HAP-1 (cell line): Measurements from ENCODE around the gene SEMA7A.

Source experiments
- DNase-seq, 2 experiments: peaks; one replicate each; pipeline ENCODE4 v3.0.0-alpha.2; 2016 to 2020; ENCODE audit warnings: low spot score in 2 of 2
- H3K27me3 ChIP-seq: fragments of 250-450 bp; sonication (Bioruptor Pico); 2 replicates; pipeline ENCODE4 v1.5.1; 2020; ENCODE audit warnings: low read depth, mild to moderate bottlenecking, moderate library complexity
- H3K36me3 ChIP-seq: fragments of 250-450 bp; sonication (Bioruptor Pico); replicated peaks from 2 replicates; pipeline ENCODE4 v1.5.1; 2020; ENCODE audit warnings: mild to moderate bottlenecking
- H3K4me1 ChIP-seq: fragments of 250-450 bp; sonication (Bioruptor Pico); 2 replicates; pipeline ENCODE4 v1.5.1; 2020; ENCODE audit warnings: mild to moderate bottlenecking
- H3K4me3 ChIP-seq: fragments of 250-450 bp; sonication (Bioruptor Pico); 2 replicates; pipeline ENCODE4 v1.5.1; 2020; ENCODE audit warnings: mild to moderate bottlenecking, moderate library complexity
- H3K9me3 ChIP-seq: fragments of 250-450 bp; sonication (Bioruptor Pico); 2 replicates; pipeline ENCODE4 v1.5.1; 2020; ENCODE audit warnings: mild to moderate bottlenecking, moderate library complexity
- in situ Hi-C: fragments of 300-500 bp; cut with MboI; formaldehyde crosslinking; loops from 3 replicates; pipeline ENCODE4 v1.14.3; 2020; ENCODE audit warnings: low sequenced_read_pairs, inconsistent platforms, mixed read lengths

Gene SEMA7A

DNA sequence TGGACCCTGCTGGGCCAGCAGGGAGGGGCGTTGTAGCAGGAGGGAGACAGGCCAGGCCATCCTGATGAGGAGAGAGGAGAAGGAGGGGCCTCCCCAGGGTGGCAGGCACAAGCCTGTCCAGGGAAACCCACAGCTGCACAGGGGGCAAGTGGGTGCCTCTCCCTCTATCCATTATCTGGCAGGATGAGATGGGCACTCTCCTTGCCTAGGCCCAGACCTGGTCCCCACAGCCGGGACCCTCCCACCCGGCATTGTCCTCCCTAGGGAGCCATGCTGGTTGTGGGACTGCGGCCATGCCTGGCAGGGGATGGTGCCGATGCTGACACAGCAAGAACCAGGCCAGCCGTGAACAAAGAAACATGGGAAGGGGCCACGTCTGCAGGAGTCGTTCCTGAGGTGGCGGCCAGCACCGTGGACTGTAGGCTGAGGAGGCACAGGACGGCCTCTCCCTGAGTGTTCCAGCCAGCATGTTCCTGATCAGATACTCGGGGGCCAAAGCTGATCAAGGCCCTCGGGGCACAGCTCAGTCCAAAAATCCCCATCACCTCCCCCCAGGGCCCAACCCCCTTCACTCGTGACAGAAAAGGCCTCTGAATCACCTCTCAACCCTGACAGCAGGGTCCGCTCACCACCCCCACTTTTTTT is 47.1 kb downstream of the SEMA7A start:
- Histone ChIP-seq H3K9me3 (no peaks in the 10 kb centered on the region), H3K27me3 (no peaks in the 10 kb centered on the region), H3K4me1 (no peaks in the 10 kb centered on the region; the same call in 1 of the 2 replicates), H3K36me3 (no peaks in the 10 kb centered on the region), H3K4me3 (no peak overlapping the region)
- in situ Hi-C loops, result loop anchor here (10.0 kb wide), 1 partner anchor 98 kb away; no protein-coding TSS in a partner anchor
- DNase-seq, result no peak

DNA sequence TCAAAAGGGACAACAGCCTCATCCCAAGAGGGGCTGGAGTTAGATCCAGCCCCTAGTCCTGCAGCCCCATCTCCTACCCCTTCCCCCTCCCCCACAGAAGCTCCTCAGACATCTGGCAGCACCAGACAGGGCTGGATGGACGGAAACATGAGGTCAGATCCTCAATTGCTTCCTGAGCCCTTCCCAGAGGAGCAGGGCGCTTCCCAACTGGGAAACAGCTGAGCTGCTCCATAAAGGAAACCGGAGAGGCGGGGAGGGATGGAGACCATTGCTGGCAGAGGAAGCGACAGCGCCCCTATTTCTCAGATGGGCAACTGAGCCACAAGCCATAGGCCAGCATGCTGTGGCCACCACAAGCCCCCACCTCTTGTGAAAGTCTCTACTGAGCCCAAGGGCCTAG is 48.0 kb downstream of the SEMA7A start:
- in situ Hi-C loops, result loop anchor here (10.0 kb wide), 1 partner anchor 99 kb away; no protein-coding TSS in a partner anchor
- H3K4me3 ChIP-seq, result no peak overlapping the region
- H3K4me1 ChIP-seq, result no peaks in the 10 kb centered on the region; the same call in 1 of the 2 replicates
- H3K9me3 ChIP-seq, result no peaks in the 10 kb centered on the region
- no peaks in the 10 kb centered on the region for H3K27me3 ChIP-seq
- no peak for DNase-seq
- H3K36me3 ChIP-seq, result no peaks in the 10 kb centered on the region

DNA sequence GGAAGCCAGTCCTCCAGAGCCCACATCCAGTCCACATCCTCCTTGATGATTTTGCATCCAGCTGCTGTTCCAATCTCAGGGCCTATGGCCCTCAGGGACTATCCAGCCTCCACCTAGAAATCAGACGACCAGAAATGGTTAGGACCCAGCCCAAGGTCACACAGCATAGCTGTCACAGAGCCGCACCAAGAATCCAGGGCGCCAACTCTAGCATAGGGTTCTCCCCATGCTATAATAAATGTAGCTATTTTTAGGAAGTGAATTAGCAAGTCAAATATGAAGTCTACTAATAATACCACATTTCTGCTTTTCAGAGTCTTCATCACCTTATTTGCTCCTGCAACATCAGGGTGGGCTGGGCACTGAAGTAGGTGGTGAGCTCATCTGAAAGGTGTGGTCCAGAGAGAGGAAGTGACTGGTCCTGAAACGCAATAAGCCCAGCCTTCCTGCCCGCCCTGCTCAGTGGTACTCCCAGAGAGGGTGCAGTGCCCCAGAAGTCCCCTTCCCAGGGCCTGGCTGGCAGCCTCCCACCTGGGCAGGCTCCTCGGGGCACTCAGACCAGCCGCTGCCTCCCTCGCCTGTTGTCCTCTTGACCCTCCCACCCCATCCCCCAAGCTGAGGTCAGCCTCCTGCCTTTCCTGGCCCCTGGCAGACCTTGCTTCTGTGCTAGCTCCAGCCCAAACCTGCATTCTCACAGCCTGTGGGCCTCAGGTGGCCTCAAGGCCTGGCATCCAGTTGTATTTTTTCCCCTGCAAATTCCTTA is 48.7 kb downstream of the SEMA7A start:
- Histone ChIP-seq H3K4me1 (no peaks in the 10 kb centered on the region; the same call in 1 of the 2 replicates), H3K9me3 (no peaks in the 10 kb centered on the region), H3K36me3 (no peaks in the 10 kb centered on the region), H3K27me3 (no peaks in the 10 kb centered on the region), H3K4me3 (no peak overlapping the region)
- no peak for DNase-seq
- in situ Hi-C loops, result loop anchor here (5.0 to 10.0 kb wide), 2 partner anchors 57 to 100 kb away; no protein-coding TSS in a partner anchor

DNA sequence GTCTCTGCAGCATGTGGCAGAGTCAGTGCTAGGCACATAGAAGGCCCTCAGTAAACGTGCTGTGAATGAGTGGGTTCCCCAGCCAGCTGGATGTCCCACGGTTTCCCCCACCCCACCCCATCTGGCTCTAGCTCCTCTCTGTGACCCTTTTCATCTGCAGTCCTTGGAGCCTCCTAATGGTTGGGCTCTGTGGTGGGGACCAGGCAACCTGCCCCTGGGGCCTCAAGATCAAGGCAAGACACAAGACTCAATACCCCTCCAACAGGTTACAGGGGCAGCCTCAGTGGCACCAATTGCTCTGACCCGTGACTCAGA is 49.2 kb downstream of the SEMA7A start:
- H3K9me3 ChIP-seq, result no peaks in the 10 kb centered on the region
- no peak overlapping the region for H3K4me3 ChIP-seq
- in situ Hi-C loops, result loop anchor here (5.0 to 10.0 kb wide), 2 partner anchors 58 to 100 kb away; no protein-coding TSS in a partner anchor
- H3K36me3 ChIP-seq, result no peaks in the 10 kb centered on the region
- no peaks in the 10 kb centered on the region for H3K27me3 ChIP-seq
- H3K4me1 ChIP-seq, result no peaks in the 10 kb centered on the region; the same call in 1 of the 2 replicates
- no peak for DNase-seq

DNA sequence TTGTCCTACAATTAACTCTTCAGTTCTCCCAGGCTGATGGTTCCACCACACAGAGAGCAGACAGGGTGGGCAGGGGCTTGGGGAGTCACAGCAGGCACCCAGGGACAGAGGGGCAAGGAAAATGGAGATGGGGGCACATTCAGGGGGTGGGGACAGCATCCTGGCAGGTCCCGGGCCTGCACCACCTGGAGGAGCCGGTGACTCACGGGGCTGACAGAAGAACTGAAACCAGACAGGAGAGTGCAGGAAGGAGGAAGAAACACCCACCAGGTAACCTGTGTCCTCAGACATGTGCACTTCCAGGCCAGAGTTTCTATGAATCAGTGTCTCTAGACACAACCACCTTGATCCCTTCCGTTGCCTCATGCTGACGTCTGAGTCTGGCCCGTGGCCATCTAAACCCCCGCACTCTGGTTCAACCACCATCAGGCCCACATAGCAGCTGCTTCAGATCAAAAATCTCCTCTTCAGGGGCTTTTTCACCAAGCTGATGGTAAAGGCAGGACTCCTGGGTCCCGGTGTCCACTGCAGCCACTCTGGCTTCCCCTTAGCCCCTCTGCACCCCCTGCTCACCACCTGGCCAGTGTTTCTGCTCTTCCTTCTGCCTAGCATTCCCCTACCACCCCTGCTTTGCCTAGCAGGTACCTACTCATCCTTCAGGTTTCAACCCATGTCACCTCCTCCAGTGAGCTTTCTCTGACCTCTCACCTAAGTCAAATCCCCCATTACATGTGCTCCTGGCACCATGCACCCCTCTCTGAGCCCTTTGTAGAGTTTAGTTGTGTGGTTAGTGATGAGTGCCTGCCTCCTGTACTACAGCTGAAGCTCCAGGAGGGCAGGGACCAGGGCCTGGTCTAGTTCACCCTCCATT is 49.8 kb downstream of the SEMA7A start:
- Histone ChIP-seq H3K4me3 (no peak overlapping the region), H3K9me3 (no peaks in the 10 kb centered on the region), H3K4me1 (no peaks in the 10 kb centered on the region; the same call in 1 of the 2 replicates), H3K27me3 (no peaks in the 10 kb centered on the region), H3K36me3 (no peaks in the 10 kb centered on the region)
- no peak for DNase-seq
- in situ Hi-C loops, result loop anchor here (5.0 to 10.0 kb wide), 2 partner anchors 58 to 101 kb away; no protein-coding TSS in a partner anchor

DNA sequence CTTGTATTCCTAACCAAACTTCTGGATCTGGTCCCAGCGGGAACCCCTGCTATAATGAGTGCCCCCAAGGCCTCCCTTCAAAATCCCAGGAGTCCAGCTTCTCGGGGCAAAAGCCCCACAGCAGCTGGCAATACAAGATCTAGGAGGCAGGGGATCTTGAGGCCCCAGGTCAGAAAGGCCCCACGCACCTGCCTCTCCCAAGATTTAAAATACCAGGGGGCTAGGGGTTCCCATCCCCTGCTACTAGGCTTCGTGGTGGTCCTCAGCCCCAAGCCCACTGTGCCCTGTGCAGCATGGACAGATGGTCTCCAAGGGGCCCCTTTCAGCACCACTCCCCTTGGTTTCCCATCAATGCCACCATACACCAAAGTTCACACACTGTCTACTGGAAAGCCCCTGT is 50.5 kb downstream of the SEMA7A start:
- no peaks in the 10 kb centered on the region; the same call in 1 of the 2 replicates for H3K4me1 ChIP-seq
- H3K36me3 ChIP-seq, result no peaks in the 10 kb centered on the region
- H3K4me3 ChIP-seq, result no peak overlapping the region
- in situ Hi-C loops, result loop anchor here (5.0 to 10.0 kb wide), 2 partner anchors 59 to 102 kb away; no protein-coding TSS in a partner anchor
- no peak for DNase-seq
- H3K9me3 ChIP-seq, result no peaks in the 10 kb centered on the region
- no peaks in the 10 kb centered on the region for H3K27me3 ChIP-seq

DNA sequence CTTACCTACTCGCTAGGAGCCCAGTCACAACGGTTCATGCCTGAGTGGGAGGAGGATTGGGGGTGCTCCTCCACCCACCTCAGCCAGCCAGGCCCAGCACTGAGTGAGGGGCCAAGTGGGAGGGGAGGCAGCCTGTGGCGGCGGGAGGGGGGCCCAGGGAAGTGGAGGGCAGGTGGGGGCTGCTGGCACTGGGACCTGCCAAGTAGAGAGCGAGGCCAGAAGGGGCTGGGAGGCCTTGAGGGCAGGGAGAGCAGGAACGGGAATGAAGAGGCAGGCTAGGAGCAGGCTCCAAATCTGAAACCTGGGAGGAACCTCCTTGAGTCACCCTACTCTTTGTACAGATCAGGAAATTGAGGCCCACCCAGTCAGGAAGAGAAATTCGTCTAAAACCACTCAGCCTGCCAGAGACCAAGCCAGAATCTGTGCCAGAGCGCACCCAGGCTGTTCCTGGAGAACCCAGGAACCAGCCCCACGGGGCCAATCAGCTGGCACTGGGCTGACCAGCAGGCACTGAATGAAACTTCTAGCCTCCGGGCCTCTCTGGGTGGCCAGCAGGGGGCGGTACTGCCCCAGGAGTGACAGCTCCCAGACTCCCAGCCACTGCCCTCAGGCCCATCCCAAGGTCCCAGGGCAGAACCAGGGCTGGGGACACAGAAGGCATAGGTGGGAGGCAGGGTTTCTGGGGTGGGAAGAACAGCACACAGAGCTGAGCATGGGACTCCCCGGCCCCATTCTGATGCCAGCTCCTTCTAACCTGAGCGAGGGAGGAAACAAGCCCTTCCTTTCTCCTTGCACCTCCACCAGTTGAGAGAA is 51.5 kb downstream of the SEMA7A start:
- peak; percentile 87 to 98 for DNase-seq
- in situ Hi-C loops, result loop anchor here (5.0 to 10.0 kb wide), 2 partner anchors 60 to 103 kb away; no protein-coding TSS in a partner anchor
- H3K36me3 ChIP-seq, result no peaks in the 10 kb centered on the region
- H3K27me3 ChIP-seq, result no peaks in the 10 kb centered on the region
- no peaks in the 10 kb centered on the region for H3K9me3 ChIP-seq
- H3K4me3 ChIP-seq, result no peak overlapping the region
- H3K4me1 ChIP-seq, result no peaks in the 10 kb centered on the region; the same call in 1 of the 2 replicates

DNA sequence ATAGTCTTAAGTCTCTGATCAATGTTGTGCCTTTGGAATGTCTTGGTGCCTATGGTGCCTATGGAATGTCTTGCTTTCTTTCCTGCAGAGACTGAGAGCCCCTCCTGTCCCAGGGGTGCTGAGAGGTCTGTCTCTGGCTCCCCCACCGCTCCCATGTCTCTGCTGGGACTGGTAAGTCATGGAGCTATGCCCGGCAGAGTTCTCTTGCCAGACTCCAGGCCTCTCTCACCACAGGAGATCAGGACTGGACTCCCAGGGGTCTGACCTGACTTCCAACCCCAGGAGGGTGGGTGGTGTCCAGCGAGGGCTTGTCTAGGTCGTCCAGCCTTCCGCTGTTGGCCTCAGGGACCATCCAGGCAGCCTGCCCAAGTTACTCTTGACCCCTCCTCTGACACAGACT is 52.3 kb downstream of the SEMA7A start:
- H3K36me3 ChIP-seq, result no peaks in the 10 kb centered on the region
- H3K4me1 ChIP-seq, result no peaks in the 10 kb centered on the region; the same call in 1 of the 2 replicates
- in situ Hi-C loops, result loop anchor here (5.0 to 10.0 kb wide), 2 partner anchors 61 to 103 kb away; no protein-coding TSS in a partner anchor
- H3K27me3 ChIP-seq, result no peaks in the 10 kb centered on the region
- no peak for DNase-seq
- no peak overlapping the region for H3K4me3 ChIP-seq
- no peaks in the 10 kb centered on the region for H3K9me3 ChIP-seq

DNA sequence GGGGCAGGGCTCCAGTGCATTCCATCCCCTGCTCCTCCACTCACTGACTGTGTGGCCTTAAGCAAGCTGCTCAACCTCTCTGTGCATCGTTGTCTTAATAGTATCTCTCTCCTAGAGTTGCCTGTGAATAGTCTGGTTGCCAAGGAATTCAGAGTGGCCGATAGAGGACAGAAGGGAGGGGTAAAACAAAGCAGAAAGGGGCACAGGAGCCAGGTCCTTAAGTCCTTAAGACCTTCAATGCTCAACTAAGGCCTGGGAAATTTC is 52.6 kb downstream of the SEMA7A start:
- DNase-seq, result no peak
- Histone ChIP-seq H3K4me3 (no peak overlapping the region), H3K27me3 (no peaks in the 10 kb centered on the region), H3K9me3 (no peaks in the 10 kb centered on the region), H3K36me3 (no peaks in the 10 kb centered on the region), H3K4me1 (no peaks in the 10 kb centered on the region; the same call in 1 of the 2 replicates)
- in situ Hi-C loops, result loop anchor here (5.0 to 10.0 kb wide), 2 partner anchors 61 to 104 kb away; no protein-coding TSS in a partner anchor

DNA sequence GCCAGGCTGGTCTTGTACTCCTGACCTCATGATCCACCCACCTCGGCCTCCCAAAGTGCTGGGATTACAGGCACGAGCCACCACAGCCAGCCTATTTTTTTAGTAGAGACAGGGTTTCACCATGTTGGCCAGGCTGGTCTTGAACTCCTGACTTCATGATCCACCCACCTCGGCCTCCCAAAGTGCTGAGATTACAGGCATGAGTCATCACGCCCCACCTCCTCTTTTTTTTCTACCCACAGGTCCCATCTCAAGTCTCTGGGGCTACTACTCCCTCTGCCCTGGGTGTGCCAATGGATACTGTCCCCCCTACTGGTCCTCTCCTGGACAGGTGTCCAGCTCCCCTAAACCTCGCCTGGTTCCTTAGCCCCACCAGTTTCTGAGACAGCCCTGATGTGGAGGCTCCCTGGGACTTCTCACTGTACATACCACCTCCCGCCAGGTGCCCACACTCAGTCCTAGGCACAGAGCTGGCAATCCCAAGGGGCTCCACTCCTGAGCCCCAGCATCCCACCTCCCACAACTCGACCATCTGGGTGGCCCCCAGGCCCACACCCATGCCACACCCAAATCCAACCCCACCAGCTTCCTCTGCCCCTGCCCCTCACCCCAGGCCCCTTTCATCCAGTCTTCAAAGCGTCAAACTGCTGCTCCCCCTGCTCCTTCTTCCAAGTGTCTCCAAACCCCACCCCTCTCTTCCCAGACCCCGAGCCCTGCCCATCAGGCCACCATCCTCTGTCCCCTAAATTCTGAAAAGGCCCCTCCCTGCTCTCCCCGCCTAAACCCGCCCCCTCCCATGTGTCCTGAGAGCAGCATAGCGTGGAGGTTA is 53.2 kb downstream of the SEMA7A start:
- DNase-seq, result no peak
- Histone ChIP-seq H3K9me3 (no peaks in the 10 kb centered on the region), H3K36me3 (no peaks in the 10 kb centered on the region), H3K4me1 (no peaks in the 10 kb centered on the region; the same call in 1 of the 2 replicates), H3K4me3 (no peak overlapping the region), H3K27me3 (no peaks in the 10 kb centered on the region)
- in situ Hi-C loops, result loop anchor here (5.0 to 10.0 kb wide), 2 partner anchors 62 to 104 kb away; no protein-coding TSS in a partner anchor

DNA sequence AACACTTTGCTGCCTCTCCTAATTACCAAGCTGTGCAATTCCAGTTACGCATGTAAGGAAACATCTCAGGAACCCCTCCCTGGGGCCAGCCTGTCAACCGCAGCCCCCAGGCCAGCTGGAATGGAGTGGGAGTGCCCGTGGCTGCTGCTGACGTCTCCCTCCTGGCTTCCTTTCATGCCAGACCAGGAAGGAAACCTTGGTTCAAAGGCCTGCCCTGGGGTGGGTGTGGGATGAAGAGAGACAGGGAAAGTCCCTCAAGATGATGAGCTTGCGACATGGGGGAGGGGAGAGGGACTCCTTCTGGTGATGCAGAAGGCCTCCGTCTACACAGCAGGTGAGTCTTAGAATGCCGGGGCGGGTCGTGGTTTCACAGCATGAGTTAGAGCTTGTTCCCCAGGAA is 54.9 kb downstream of the SEMA7A start:
- peaks cover 10% of the 10 kb centered on the region for H3K4me1 ChIP-seq
- DNase-seq, result no peak
- no peaks in the 10 kb centered on the region for H3K27me3 ChIP-seq

More for the DNA sequence above, 54.9 kb downstream of the SEMA7A start:
- Histone ChIP-seq H3K4me3 (no peak overlapping the region), H3K9me3 (no peaks in the 10 kb centered on the region), H3K36me3 (no peaks in the 10 kb centered on the region)
- in situ Hi-C loops, result loop anchor here (5.0 kb wide), 1 partner anchor 393 kb away; no protein-coding TSS in a partner anchor
